Large intestine (tissue), 3 donors: Measurements from ENCODE around the gene MMP8. TPM values are rescaled to one million over a fixed set of nuclear protein-coding genes. Genes with fewer than 3 reads are reported as not detected.
A peak's percentile ranks its signal among the peaks of the same experiment; 100 is the strongest.

Experiments used
- DNase-seq, 2 donors: peaks; one replicate each; pipeline versions ENCODE4 v3.0.0 to v3.0.0-alpha.2; 2013
- H3K27ac ChIP-seq: one replicate; pipeline ENCODE4 v1.5.1; 2013; ENCODE audit warnings: low read length
- H3K27me3 ChIP-seq: 2 replicates; pipeline ENCODE4 v1.6.1; 2013; ENCODE audit warnings: low read length; ENCODE audit not compliant: control insufficient read depth, insufficient read depth
- H3K36me3 ChIP-seq: 2 replicates; pipeline ENCODE4 v1.6.1; 2013; ENCODE audit warnings: low read length; ENCODE audit not compliant: control insufficient read depth, insufficient read depth
- H3K4me1 ChIP-seq: one replicate; pipeline ENCODE4 v1.6.1; 2013; ENCODE audit warnings: low read length; ENCODE audit not compliant: control insufficient read depth, insufficient read depth
- H3K4me3 ChIP-seq: one replicate; pipeline ENCODE4 v1.5.1; 2013; ENCODE audit warnings: low read length
- H3K9me3 ChIP-seq: one replicate; pipeline ENCODE4 v1.6.1; 2013; ENCODE audit warnings: mild to moderate bottlenecking, low read depth, low read length, moderate library complexity; ENCODE audit not compliant: control insufficient read depth
- WGBS: methylation state at CpG from one replicate; pipeline ENCODE4 v1.1.5; 2013; ENCODE audit warnings: low lambda C conversion rate; ENCODE audit not compliant: insufficient coverage; 5-methylcytosine and 5-hydroxymethylcytosine counted together
- polyA plus RNA-seq: library from polyadenylated mRNA; unstranded; fragments of 120-200 nt; gene quantifications from one replicate; pipeline ENCODE4 v1.2.1, GENCODE V29; 2013

MMP8 gene
- polyA plus RNA-seq, 1 donor: 0.09 TPM

- no CpG with 5 or more reads among the region's 3 CpGs for WGBS
- H3K4me3 ChIP-seq: no peak overlapping the region
- no peaks in the 10 kb centered on the region for H3K9me3 ChIP-seq
- peaks cover 3% of the 10 kb centered on the region for H3K27me3 ChIP-seq
- H3K27ac ChIP-seq: no peak overlapping the region
- no peaks in the 10 kb centered on the region for H3K36me3 ChIP-seq
- DNase-seq: no peak
- no peaks in the 10 kb centered on the region for H3K4me1 ChIP-seq
These were observed 20.8 kb downstream of the MMP8 start for GRCh38 chr11:102703826-102704493.

GRCh38 chr11:102695201-102695600 is 29.6 kb downstream of the MMP8 start:
- H3K4me1 ChIP-seq: no peaks in the 10 kb centered on the region
- no peaks in the 10 kb centered on the region for H3K9me3 ChIP-seq
- H3K27me3 ChIP-seq: peaks cover 6% of the 10 kb centered on the region
- DNase-seq: no peak
- H3K36me3 ChIP-seq: no peaks in the 10 kb centered on the region
- no peak overlapping the region for H3K4me3 ChIP-seq
- no peak overlapping the region for H3K27ac ChIP-seq
- WGBS: no CpG with 5 or more reads among the region's 3 CpGs

- no peak for DNase-seq
- Histone ChIP-seq H3K27me3 (no peaks in the 10 kb centered on the region), H3K4me3 (no peak overlapping the region), H3K4me1 (no peaks in the 10 kb centered on the region), H3K9me3 (no peaks in the 10 kb centered on the region), H3K27ac (no peak overlapping the region), H3K36me3 (no peaks in the 10 kb centered on the region)
- WGBS: no CpG with 5 or more reads among the region's 2 CpGs
These were observed 39.0 kb downstream of the MMP8 start for GRCh38 chr11:102685754-102686153.

- Histone ChIP-seq H3K4me3 (no peak overlapping the region), H3K36me3 (no peaks in the 10 kb centered on the region), H3K4me1 (no peaks in the 10 kb centered on the region), H3K9me3 (no peaks in the 10 kb centered on the region), H3K27me3 (no peaks in the 10 kb centered on the region), H3K27ac (no peak overlapping the region)
- WGBS: 87% methylated on average over 3 of the region's 3 CpGs
- no peak for DNase-seq
These were observed 39.4 kb downstream of the MMP8 start for GRCh38 chr11:102685338-102685737.

GRCh38 chr11:102683277-102683676 is 41.5 kb downstream of the MMP8 start:
- Histone ChIP-seq H3K27ac (no peak overlapping the region), H3K4me1 (no peaks in the 10 kb centered on the region), H3K9me3 (no peaks in the 10 kb centered on the region), H3K27me3 (no peaks in the 10 kb centered on the region), H3K4me3 (no peak overlapping the region), H3K36me3 (no peaks in the 10 kb centered on the region)
- WGBS: no CpG with 5 or more reads among the region's 4 CpGs
- no peak for DNase-seq

GRCh38 chr11:102680945-102681344 is 43.8 kb downstream of the MMP8 start:
- Histone ChIP-seq H3K36me3 (no peaks in the 10 kb centered on the region), H3K27ac (no peak overlapping the region), H3K9me3 (no peaks in the 10 kb centered on the region), H3K27me3 (no peaks in the 10 kb centered on the region), H3K4me3 (no peak overlapping the region), H3K4me1 (no peaks in the 10 kb centered on the region)
- DNase-seq: no peak
- 60% methylated on average over 1 of the region's 1 CpG for WGBS

- Histone ChIP-seq H3K27me3 (no peaks in the 10 kb centered on the region), H3K9me3 (no peaks in the 10 kb centered on the region), H3K27ac (no peak overlapping the region), H3K36me3 (no peaks in the 10 kb centered on the region), H3K4me3 (no peak overlapping the region), H3K4me1 (no peaks in the 10 kb centered on the region)
- no peak for DNase-seq
- no CpG with 5 or more reads among the region's 2 CpGs for WGBS
These were observed 46.7 kb downstream of the MMP8 start for GRCh38 chr11:102678022-102678421.

- Histone ChIP-seq H3K4me3 (no peak overlapping the region), H3K36me3 (no peaks in the 10 kb centered on the region), H3K27ac (no peak overlapping the region), H3K9me3 (no peaks in the 10 kb centered on the region), H3K4me1 (no peaks in the 10 kb centered on the region), H3K27me3 (no peaks in the 10 kb centered on the region)
- no CpG with 5 or more reads among the region's 2 CpGs for WGBS
- DNase-seq: no peak
These were observed 48.7 kb downstream of the MMP8 start for GRCh38 chr11:102676084-102676483.

GRCh38 chr11:102669664-102670063 is 55.1 kb downstream of the MMP8 start:
- H3K36me3 ChIP-seq: no peaks in the 10 kb centered on the region
- H3K9me3 ChIP-seq: no peaks in the 10 kb centered on the region
- H3K27me3 ChIP-seq: no peaks in the 10 kb centered on the region
- WGBS: 76% methylated on average over 3 of the region's 3 CpGs
- no peak overlapping the region for H3K27ac ChIP-seq
- DNase-seq: no peak
- H3K4me3 ChIP-seq: no peak overlapping the region
- no peaks in the 10 kb centered on the region for H3K4me1 ChIP-seq

- DNase-seq: peak; percentile 34 to 50
- Histone ChIP-seq H3K27ac (no peak overlapping the region), H3K4me3 (no peak overlapping the region), H3K9me3 (peaks cover 2% of the 10 kb centered on the region), H3K36me3 (no peaks in the 10 kb centered on the region), H3K4me1 (no peaks in the 10 kb centered on the region), H3K27me3 (no peaks in the 10 kb centered on the region)
- 8% methylated on average over 2 of the region's 4 CpGs for WGBS
These were observed 58.3 kb downstream of the MMP8 start for GRCh38 chr11:102666331-102666957.
